GM12878 (cell line): Measurements from ENCODE around the gene DUOXA1. TPM values are rescaled to one million over a fixed set of nuclear protein-coding genes. Genes with fewer than 3 reads are reported as not detected.

Experiments
- ATAC-seq: fragments of 200-7000 bp; cut with Tn5 transposase; 3 replicates; pipeline ENCODE4 v1.9.1; 2020; ENCODE audit warnings: mild to moderate bottlenecking, moderate library complexity
- BruUV-seq: library from RNA; stranded (reverse); fragments of 400-500 nt; replicated peaks from 2 replicates; lab custom pipeline; 2021; lab: Mats Ljungman, UMichigan
- CTCF ChIA-PET: fragments of 300-600 bp; sonication (Branson Sonifier 250); formaldehyde crosslinking; extraction: SDS; loops from one replicate; lab custom pipeline; 2021; ENCODE audit warnings: inconsistent platforms; lab: Yijun Ruan, JAX
- POLR2A ChIA-PET: fragments of 350-600 bp; formaldehyde crosslinking; extraction: SDS; loops from one replicate; lab custom pipeline; 2021; ENCODE audit warnings: inconsistent platforms; lab: Charles Lee
- RAD21 ChIA-PET: fragments of 300-600 bp; sonication (Branson Sonifier 250); formaldehyde crosslinking; loops from one replicate; lab custom pipeline; 2023; ENCODE audit warnings: antibody characterized with exemption; ENCODE audit not compliant: unreplicated experiment; lab: Charles Lee
- SMC1A ChIA-PET: fragments of 300-600 bp; sonication (Branson Sonifier 250); formaldehyde crosslinking; loops from one replicate; lab custom pipeline; 2023; ENCODE audit not compliant: unreplicated experiment, uncharacterized antibody; lab: Charles Lee
- DNase-seq: peaks from one replicate; pipeline ENCODE4 v3.0.0-alpha.2; 2011; ENCODE audit warnings: low read depth, low spot score
- FAIRE-seq: peaks from 3 replicates; lab custom pipeline; 2011; peaks lifted over from hg19 to GRCh38; lab: Jason Lieb, UNC
- H2AFZ ChIP-seq: 2 replicates; pipeline ENCODE4 v1.6.0; 2011; ENCODE audit warnings: low read depth, low read length, control low read depth; ENCODE audit not compliant: control insufficient read depth
- H3K27ac ChIP-seq: 2 replicates; pipeline ENCODE4 v1.5.1; 2011; ENCODE audit warnings: control low read depth; ENCODE audit not compliant: control insufficient read depth, insufficient read depth
- H3K27me3 ChIP-seq, 2 experiments: replicated peaks in 1 of 2; 2 replicates each; pipeline versions ENCODE4 v1.6.0 to v1.6.1; 2011; ENCODE audit warnings: low read length in 1 of 2; ENCODE audit not compliant: control insufficient read depth in 2 of 2, insufficient read depth in 2 of 2
- H3K36me3 ChIP-seq, 2 experiments: 2 replicates each; pipeline ENCODE4 v1.5.1; 2011; ENCODE audit warnings: low read length in 1 of 2; ENCODE audit not compliant: control insufficient read depth in 2 of 2, insufficient read depth in 2 of 2
- H3K4me1 ChIP-seq: 2 replicates; pipeline ENCODE4 v1.6.1; 2011; ENCODE audit warnings: mild to moderate bottlenecking, low read length, moderate library complexity, mixed read lengths; ENCODE audit not compliant: control insufficient read depth, insufficient read depth
- H3K4me2 ChIP-seq: 2 replicates; pipeline ENCODE4 v1.6.0; 2011; ENCODE audit warnings: control low read depth; ENCODE audit not compliant: control insufficient read depth, insufficient read depth
- H3K4me3 ChIP-seq: fragments of 200-600 bp; sonication (generic); 2 replicates; pipeline ENCODE4 v1.5.1; 2016
- H3K79me2 ChIP-seq: 2 replicates; pipeline ENCODE4 v1.6.0; 2011; ENCODE audit warnings: low read length; ENCODE audit not compliant: control insufficient read depth, insufficient read depth
- H3K9ac ChIP-seq: 2 replicates; pipeline ENCODE4 v1.8.0; 2011; ENCODE audit warnings: low read length, control low read depth, mixed read lengths; ENCODE audit not compliant: control insufficient read depth, insufficient read depth
- H3K9me3 ChIP-seq: replicated peaks from 3 replicates; pipeline ENCODE4 v1.5.1; 2011; ENCODE audit warnings: mild to moderate bottlenecking, low read length; ENCODE audit not compliant: control insufficient read depth, insufficient read depth
- H4K20me1 ChIP-seq: 2 replicates; pipeline ENCODE4 v1.6.0; 2011; ENCODE audit not compliant: control insufficient read depth, insufficient read depth
- ATF7 ChIP-seq: fragments of 450-650 bp; IDR thresholded peaks from 2 replicates; pipeline ENCODE4 v1.6.1; 2016; ENCODE audit warnings: low read depth, mild to moderate bottlenecking
- BCL11A ChIP-seq: IDR thresholded peaks from 2 replicates; pipeline ENCODE4 v1.6.1; 2011; ENCODE audit warnings: low read depth, low read length
- BCLAF1 ChIP-seq: fragments of 450-650 bp; IDR thresholded peaks from 2 replicates; pipeline ENCODE4 v1.6.1; 2017; ENCODE audit warnings: antibody characterized with exemption, mild to moderate bottlenecking, moderate library complexity
- BRCA1 ChIP-seq: IDR thresholded peaks from 2 replicates; pipeline ENCODE4 v1.6.1; 2011; ENCODE audit warnings: low read depth, low read length, improper control_type of control experiment
- CHD1 ChIP-seq: IDR thresholded peaks from 2 replicates; pipeline ENCODE4 v1.6.1; 2012; ENCODE audit warnings: low read depth, low read length, improper control_type of control experiment
- CHD2 ChIP-seq: IDR thresholded peaks from 2 replicates; pipeline ENCODE4 v1.6.1; 2011; ENCODE audit warnings: low read depth, low read length, improper control_type of control experiment, borderline replicate concordance
- E2F4 ChIP-seq: IDR thresholded peaks from 2 replicates; pipeline ENCODE4 v1.6.1; 2012; ENCODE audit warnings: low read depth, low read length, improper control_type of control experiment
- FOXK2 ChIP-seq: fragments of 450-650 bp; IDR thresholded peaks from 2 replicates; pipeline ENCODE4 v1.6.1; 2017; ENCODE audit warnings: mild to moderate bottlenecking, moderate library complexity
- IRF4 ChIP-seq: IDR thresholded peaks from 2 replicates; pipeline ENCODE4 v1.6.1; 2011; ENCODE audit warnings: low read depth, low read length
- JUNB ChIP-seq: IDR thresholded peaks from 2 replicates; pipeline ENCODE4 v1.6.1; 2016; ENCODE audit warnings: antibody characterized with exemption, mild to moderate bottlenecking
- JUND ChIP-seq: IDR thresholded peaks from 2 replicates; pipeline ENCODE4 v1.6.1; 2012; ENCODE audit warnings: low read depth, mild to moderate bottlenecking, low read length, improper control_type of control experiment, moderate library complexity
- MEF2B ChIP-seq: fragments of 450-650 bp; IDR thresholded peaks from 2 replicates; pipeline ENCODE4 v1.6.1; 2018; ENCODE audit warnings: mild to moderate bottlenecking, moderate library complexity; ENCODE audit not compliant: partially characterized antibody, poor library complexity, severe bottlenecking
- MTA3 ChIP-seq: IDR thresholded peaks from 2 replicates; pipeline ENCODE4 v1.6.1; 2012; ENCODE audit warnings: low read length, inconsistent platforms, borderline replicate concordance
- PAX5 ChIP-seq: IDR thresholded peaks from 2 replicates; pipeline ENCODE4 v1.6.1; 2011; ENCODE audit warnings: low read depth, low read length, borderline replicate concordance
- PAX8 ChIP-seq: fragments of 450-650 bp; IDR thresholded peaks from 2 replicates; pipeline ENCODE4 v1.6.1; 2017; ENCODE audit warnings: mild to moderate bottlenecking, moderate library complexity
- PBX3 ChIP-seq: IDR thresholded peaks from 2 replicates; pipeline ENCODE4 v1.6.1; 2011; ENCODE audit warnings: mild to moderate bottlenecking, low read depth, low read length, moderate library complexity; ENCODE audit not compliant: insufficient replicate concordance
- POLR2AphosphoS5 ChIP-seq: IDR thresholded peaks from 2 replicates; pipeline ENCODE4 v1.6.1; 2011; ENCODE audit warnings: mild to moderate bottlenecking, low read length, inconsistent platforms
- RFX5 ChIP-seq: IDR thresholded peaks from 2 replicates; pipeline ENCODE4 v1.6.1; 2011; ENCODE audit warnings: low read depth, low read length, improper control_type of control experiment
- RUNX3 ChIP-seq: IDR thresholded peaks from 2 replicates; pipeline ENCODE4 v1.6.1; 2012; ENCODE audit warnings: low read length, inconsistent platforms
- SMARCA5 ChIP-seq: fragments of 450-650 bp; IDR thresholded peaks from 2 replicates; pipeline ENCODE4 v1.6.1; 2017; ENCODE audit warnings: mild to moderate bottlenecking
- SMC3 ChIP-seq: IDR thresholded peaks from 2 replicates; pipeline ENCODE4 v1.6.1; 2011; ENCODE audit warnings: low read length, improper control_type of control experiment, borderline replicate concordance
- TARDBP ChIP-seq: IDR thresholded peaks from 2 replicates; pipeline ENCODE4 v1.6.1; 2016; ENCODE audit warnings: borderline replicate concordance
- ZZZ3 ChIP-seq: IDR thresholded peaks from 2 replicates; pipeline ENCODE4 v1.6.1; 2011; ENCODE audit warnings: low read depth; ENCODE audit not compliant: control insufficient read depth, insufficient read length
- WGBS: methylation state at CpG from one replicate; pipeline ENCODE4 v1.1.6; 2016; ENCODE audit warnings: low lambda C conversion rate; ENCODE audit not compliant: insufficient replicate concordance, insufficient coverage; ENCODE audit errors: missing lambda C conversion rate; 5-methylcytosine and 5-hydroxymethylcytosine counted together
- in situ Hi-C: fragments of 300-500 bp; cut with MboI; formaldehyde crosslinking; loops from 9 replicates; pipeline ENCODE4 v1.14.3; 2018; ENCODE audit warnings: mixed read lengths
- intact Hi-C: fragments of 100-400 bp; cut with micrococcal nuclease; formaldehyde crosslinking; loops from one replicate; pipeline ENCODE4 v1.14.2; 2022; ENCODE audit not compliant: unreplicated experiment
- polyA plus RNA-seq, 11 experiments: library from polyadenylated mRNA; depleted of rRNA in 4 of 11; unstranded in 6 of 11; stranded (reverse) in 5 of 11; fragments of >200 nt; fragmentation: Nextera tagmentation in 4 of 11; fragmentation: Illumina TruSeq in 1 of 11; extraction: Ambion mirVana in 4 of 11; extraction: Trizol in 1 of 11; gene quantifications; 1 replicate in 1 of 11; 2 replicates in 10 of 11; pipeline versions ENCODE4 v1.2.1 to v1.2.3, GENCODE V29; 2011 to 2016; ENCODE audit warnings: inconsistent platforms in 2 of 11, missing spikeins in 2 of 11, low read depth in 1 of 11
- total RNA-seq, 4 experiments: library from RNA; depleted of rRNA in 3 of 4; stranded (reverse); fragments of >200 nt in 3 of 4; fragmentation: Illumina TruSeq in 1 of 4; extraction: Trizol in 1 of 4; gene quantifications; 2 replicates each; pipeline versions ENCODE4 v1.2.1 to v1.2.3, GENCODE V29; 2013 to 2021

The DUOXA1 gene
- total and polyA plus RNA-seq, 10 of the 15 experiments (the other 5 are each of a cell fraction or from before 2014, with no cell fraction given): 0.08 TPM; not detected in 9

- Histone ChIP-seq H3K4me1 (no peaks in the 10 kb centered on the region), H2AFZ (no peak overlapping the region), H3K36me3 (no peaks in the 10 kb centered on the region), H3K4me2 (no peak overlapping the region), H3K9ac (no peak overlapping the region), H4K20me1 (no peaks in the 10 kb centered on the region), H3K27me3 (peaks cover 4 to 9% of the 10 kb centered on the region in 2 experiments), H3K4me3 (no peak overlapping the region), H3K79me2 (no peaks in the 10 kb centered on the region), H3K9me3 (no peaks in the 10 kb centered on the region), H3K27ac (no peak overlapping the region)
- SMC1A ChIA-PET: interaction anchor here (0.6 kb wide), 1 partner anchor 194 kb away, joined by 3 read pairs; no protein-coding TSS in a partner anchor
- POLR2A ChIA-PET: no interaction called here
- in situ Hi-C loops: no loop called here
- DNase-seq (no peak), FAIRE-seq (no peak), ATAC-seq (peak; percentile 37)
- intact Hi-C loops: loop anchor here (10.0 kb wide), 1 partner anchor 146 kb away; no protein-coding TSS in a partner anchor
- CTCF ChIA-PET: interaction anchor here (0.9 to 1.9 kb wide), 3 partner anchors 10 to 23 kb away, joined by 4 to 6 read pairs (median 4); partner anchors contain the start of gene DUOX1
- TF ChIP-seq BRCA1 (no peak), PBX3 (no peak), RUNX3 (peak; percentile 48; the same call in 1 of the 2 replicates), SMC3 (no peak), RFX5 (no peak), BCLAF1 (no peak), IRF4 (peak; percentile 55; the same call in 1 of the 2 replicates), BCL11A (0 out of 2 replicates have a peak, but pooled peaks have one; percentile 66), JUNB (peak; percentile 36; the same call in 1 of the 2 replicates), PAX5 (peak; percentile 46; the same call in 1 of the 2 replicates), TARDBP (no peak), SMARCA5 (no peak), MTA3 (no peak), E2F4 (no peak), CHD1 (no peak), CHD2 (no peak), PAX8 (no peak), JUND (no peak), ZZZ3 (no peak), POLR2AphosphoS5 (no peak), FOXK2 (no peak), MEF2B (no peak), ATF7 (no peak)
- no TSS peak for BruUV-seq
- WGBS: 2% methylated on average over 3 of the region's 3 CpGs
- RAD21 ChIA-PET: no interaction called here
Measured at GRCh38 chr15:45121020-45121419, 8.7 kb downstream of the DUOXA1 start.
